Stimulated activated CD4-positive, alpha-beta T cell treated with anti-CD3 and anti-CD28 coated beads, Interleukin-15, amount 100 ng/mL, for 48 hours (primary cell): Measurements from ENCODE around the gene ANO3.
"Not testable (repeated sequence)": the region's sequence is repeated elsewhere in the genome, so short reads cannot be mapped to it uniquely, and the experiment has no call there.

Source experiments
- DNase-seq, 2 donors: peaks; one replicate each; pipeline ENCODE4 v3.0.0-alpha.2; 2020; ENCODE audit warnings: low read depth in 2 of 2

The ANO3 gene

DNA sequence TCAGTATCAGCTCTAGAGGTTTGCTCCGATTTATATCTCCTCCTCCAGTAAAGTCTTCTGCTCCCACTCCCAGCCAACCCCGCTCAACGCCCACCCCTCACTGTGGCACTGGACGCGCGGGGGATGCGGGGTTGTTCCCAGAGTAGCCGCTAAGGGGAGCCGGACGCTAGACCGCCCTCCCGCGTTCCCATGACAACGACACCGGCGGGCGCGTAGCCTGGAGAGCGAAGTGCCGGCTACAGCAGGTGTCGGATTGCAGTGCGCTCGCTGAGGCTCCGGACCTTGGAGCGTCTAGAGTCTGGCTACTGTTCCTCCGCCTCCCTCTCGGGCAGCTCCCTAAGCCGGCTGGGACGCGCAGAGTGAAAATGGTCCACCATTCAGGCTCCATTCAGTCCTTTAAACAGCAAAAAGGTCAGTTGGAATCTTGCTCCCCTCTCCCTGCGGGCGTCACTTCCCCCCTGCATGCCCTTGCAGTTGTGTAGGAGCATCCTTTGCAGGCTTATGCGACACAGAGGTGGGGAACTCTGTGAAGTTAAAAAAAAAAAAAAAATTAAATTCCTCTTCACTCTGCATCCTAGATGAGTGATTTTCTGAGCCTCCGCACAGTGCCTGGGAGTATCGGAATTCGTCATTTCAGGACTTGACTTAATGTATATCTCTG, at the start of gene ANO3:
ANO3 (plus strand) TSS at position 220 of the 661 bp plus-strand sequence; CDS start at position 366, 146 bp downstream.
- peak in 1 of 2 donors; percentile 1 for DNase-seq

DNA sequence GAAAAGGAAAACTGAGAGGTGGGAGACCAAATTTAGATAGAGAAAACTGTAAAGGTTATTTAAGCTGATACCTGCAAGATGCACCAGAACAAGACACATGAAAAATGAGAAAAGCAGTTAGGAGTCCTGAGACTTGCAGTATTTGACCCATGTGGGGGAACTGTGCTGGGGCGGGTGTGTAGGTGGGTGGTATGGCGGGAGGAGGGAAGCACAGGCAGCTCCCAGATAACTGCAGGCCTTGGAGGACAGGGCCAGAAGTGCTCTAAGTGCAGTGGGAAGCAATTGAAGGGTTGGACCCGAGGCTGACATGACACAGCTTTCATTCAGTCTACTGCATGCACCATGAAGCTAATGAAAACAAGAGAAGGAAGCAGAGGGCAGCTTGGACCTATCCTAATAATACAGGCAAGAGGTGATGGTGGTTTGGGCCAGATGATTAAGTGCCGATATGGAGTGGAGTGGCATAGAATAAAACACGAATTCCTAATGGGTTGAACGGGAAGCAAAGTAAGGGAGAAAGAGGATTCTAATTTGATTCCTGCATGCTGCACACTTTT, 48.0 kb upstream of the ANO3 start:
- DNase-seq = no peak

DNA sequence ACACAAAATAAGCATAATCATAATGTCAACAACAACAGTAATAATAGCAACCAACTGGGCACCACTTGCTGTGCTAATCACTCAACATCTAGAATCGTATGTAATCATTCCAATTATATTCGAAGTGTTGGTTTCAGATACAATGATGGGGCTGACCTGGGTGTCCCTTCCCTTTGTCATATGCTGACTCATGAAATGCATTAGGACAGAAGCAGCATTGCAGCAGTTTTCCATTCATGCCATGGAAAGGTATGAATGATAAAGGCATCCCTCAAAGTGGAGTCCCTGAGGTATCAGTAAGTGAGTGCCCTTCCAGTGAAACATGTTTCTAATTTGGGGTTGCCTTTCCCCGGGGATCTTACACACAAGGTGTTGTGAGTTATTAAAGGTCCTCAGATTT, 46.3 kb upstream of the ANO3 start:
- no peak for DNase-seq

DNA sequence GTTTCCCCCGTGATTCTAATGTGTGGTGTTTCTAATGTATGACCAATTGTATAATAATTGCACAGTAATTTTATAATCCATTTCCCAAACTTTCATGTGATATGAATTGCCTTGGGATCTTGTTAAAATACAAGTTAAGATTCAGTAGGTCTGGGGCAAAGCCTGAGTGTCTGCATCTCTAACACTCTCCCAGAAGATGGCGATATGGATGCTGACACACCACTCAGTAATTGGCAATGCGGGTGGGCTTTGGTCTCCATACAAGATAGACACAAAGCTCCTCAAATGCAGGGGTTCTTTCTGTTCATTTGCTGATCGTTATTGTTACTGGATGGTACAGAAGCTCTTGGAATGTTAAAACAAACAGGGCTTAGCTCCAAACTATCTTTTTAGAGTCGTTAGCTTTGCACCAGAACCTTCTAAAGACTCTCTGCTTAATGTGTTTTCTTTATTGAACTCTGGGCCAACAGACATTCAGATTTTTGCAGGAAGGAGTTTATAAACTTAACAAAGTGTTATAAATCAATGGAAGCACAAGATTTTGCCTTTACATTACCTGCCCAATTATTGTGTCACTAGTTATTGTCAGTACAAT, 45.4 kb upstream of the ANO3 start:
- no peak for DNase-seq

DNA sequence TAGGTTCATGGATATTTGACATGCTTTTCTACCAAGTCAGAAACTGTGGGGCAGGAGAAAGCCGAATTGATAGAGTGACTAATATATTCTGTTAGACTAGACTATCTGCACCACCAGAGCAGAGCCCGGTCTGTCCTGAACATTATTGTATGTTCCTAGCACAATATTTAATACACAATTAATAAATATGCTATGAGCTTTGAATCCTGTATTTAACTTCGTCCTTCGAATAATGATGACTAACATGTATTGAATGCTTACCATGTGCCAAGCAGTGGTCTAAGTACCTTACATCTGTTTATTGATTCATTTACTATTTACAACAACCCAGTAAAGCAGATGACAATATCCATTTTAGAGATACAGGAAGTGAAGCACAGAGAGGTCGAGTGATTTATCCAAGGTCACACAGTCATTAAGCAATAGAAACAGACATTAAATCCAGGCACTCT, 44.8 kb upstream of the ANO3 start:
- DNase-seq = no peak

DNA sequence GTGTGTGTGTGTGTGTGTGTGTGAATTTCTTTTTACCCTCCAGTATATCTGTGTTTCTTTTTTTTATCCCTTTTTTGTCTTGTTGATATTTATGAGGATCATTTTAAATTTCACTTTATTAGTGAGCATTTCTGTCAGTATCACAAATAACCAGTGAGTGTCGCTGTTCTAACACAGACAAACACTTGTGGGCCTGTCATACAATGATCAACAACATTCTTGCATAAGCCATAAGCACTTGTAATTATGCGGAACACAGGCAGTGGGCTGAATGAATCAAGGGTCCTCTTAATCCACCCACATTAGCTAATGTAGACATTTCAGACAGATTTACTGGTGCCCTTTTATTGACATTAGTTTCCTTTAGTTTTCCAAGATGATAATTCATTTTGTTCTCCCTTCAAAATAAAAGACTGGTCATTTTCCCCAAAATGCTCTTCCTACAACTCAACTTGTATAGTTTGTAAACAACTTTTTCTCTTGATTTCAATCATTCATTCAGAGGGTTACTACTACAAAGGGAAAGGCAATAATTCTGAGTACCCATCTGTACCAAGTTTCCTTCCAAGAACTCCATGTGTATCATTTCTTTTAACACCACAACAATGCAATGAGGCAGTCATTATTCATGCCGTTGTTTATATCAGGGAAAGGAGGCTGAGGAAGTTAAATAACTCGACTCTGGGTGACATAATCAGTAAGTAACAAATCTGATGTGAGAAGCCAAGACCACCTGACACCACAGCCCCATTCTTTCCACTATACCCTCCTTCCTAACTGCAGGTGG, 34.5 kb upstream of the ANO3 start:
- DNase-seq = no peak

DNA sequence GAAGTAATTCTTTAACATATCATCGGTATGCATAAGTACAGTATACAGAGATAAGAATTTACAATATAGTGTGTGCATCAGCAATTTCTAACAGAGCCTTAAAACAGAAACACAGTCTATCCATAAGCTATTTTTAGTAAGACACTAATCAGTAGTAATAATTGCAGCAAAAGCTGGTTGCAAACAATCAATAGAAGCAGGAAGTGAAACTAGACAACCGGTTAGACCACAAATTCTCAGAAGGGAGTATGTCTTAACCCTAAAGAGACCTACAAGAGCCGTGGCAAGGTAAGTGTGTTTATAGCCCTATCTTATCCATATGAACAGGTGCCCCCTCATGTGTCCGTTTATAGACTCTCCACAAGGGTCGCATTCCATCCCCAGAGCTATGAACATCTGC, 15.6 kb upstream of the ANO3 start:
- not testable (repeated sequence) for DNase-seq

DNA sequence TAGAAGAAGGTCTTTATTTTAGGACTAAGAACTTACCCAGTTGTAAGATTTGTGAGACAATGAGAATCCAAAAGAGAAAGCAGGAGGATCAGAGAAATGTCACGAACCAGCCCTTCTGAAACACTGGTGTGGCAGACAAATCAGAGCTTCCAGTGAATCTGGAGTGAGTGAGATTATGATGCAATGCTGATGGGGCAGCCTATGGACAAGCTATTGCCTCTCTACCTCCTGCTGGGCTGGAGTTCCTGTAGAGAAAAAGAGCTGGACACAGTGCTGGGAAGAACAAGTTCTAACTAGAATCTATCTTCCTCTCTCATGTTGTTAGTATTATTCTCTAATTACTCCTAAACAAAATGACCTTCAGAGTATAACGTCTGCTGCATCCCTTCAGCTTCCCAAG, 12.0 kb upstream of the ANO3 start:
- DNase-seq = no peak

DNA sequence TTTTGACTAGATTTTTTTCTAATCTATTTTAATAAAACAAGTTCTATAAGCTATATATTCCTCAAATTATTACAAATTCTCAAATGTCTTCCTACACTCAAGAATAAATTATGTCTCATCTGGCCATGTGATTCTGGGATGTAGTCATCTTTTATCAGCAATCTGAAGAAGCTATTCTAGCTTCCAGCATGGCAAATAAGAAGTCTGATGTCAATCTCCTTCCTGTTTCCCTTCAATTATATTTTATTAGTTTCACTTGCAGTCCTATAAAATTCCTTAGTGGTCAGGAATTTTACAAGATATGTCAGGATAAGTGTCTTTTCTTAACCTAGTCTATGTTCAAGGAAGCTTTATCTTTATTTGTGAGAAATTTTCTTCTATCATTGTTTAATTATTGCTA, 10.4 kb upstream of the ANO3 start:
- no peak for DNase-seq

DNA sequence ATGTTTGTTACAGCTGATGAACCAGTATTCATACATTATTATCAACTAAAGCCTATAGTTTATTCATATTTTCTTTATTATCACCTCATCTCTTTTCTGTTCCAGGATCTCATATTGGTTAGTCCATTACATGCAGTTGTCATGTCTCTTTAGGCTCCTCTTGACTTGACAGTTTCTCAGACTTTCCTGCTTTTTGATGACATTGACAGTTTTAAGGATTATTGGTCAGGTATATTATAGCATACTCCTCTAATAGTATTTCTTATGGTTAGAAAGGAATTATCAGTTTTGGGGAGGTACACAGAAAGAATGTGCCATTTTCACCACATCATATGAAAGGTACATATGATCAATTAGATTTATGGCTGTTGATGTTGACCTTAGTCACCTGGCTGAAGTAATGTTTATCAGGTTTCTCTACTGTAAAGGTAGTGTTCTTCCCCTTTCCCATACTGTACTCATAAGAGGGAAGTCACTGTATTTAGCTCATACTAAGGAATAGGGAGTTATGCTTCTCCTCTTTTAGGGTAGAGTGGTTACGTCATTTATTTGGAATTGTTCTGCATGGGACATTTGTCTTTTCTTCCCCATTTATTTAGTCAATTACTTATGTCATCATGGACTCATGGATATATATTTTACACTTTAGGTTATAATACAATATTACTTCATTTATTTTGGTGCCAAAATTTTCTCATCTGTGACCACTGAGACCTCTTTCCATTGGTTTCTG, 9.4 kb upstream of the ANO3 start:
- DNase-seq = no peak

DNA sequence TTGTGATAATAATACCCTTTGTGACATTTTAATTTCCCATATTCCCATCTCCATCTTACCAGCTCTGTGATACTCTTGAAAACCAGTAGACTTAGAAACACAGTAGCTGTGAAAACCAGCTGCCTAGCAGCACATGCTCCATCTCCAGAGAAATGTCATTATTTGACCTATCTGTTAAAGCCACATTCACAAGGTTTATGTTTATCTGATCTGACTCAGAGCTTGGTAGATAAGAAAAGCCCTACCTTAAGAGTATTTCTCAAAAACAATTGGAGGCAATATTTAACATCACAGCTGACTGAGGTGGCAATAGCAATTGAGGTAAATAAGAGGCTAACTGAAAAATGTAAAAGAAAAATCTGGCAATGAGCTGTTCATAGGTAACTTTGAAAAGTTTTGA, 8.1 kb upstream of the ANO3 start:
- no peak for DNase-seq

DNA sequence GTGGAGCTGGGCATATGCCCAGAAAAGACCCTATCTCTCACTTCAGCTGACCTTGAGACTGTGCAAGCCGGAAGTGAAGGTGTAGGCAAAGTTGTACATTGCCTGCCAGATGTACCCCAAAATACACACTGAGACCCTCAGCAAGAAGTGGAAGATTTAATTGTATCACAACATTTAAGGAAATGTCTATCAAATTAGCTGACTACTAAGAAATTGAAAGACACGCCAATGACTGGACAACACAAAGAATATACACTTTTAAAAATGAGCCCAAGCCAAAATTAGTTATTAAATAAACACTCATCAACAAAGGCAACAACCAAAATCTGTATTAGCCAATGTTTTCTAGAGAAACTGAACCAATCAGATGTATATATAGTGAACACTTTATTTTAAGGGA, 7.7 kb upstream of the ANO3 start:
- no peak for DNase-seq

DNA sequence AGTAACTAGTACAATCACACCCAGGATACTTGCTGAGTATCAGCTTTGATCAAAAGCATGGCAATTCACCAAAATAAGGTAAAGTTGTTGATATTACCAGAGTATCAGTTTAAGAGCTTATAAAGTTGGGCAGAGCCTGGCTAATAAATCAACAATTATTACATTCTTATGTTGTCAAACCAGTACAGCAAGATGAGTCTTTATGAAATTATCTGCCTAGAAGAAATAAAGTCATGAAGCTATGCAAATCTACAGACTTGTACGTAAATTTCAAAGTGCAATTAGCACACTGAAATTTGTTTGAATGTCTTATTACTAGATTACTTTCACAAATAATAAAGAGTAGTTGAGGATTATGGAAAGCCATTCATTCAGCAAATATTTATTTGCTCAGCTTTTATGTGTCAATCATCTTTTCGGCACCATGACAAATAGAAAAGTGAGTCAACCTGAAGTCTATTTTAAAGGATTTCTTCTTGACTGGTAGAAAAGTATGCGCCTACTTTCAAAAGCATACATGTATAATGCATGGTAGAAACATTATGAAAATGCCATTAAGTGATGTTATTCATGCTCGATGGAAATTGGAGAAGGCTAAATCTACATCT, 5.0 kb upstream of the ANO3 start:
- DNase-seq = no peak

DNA sequence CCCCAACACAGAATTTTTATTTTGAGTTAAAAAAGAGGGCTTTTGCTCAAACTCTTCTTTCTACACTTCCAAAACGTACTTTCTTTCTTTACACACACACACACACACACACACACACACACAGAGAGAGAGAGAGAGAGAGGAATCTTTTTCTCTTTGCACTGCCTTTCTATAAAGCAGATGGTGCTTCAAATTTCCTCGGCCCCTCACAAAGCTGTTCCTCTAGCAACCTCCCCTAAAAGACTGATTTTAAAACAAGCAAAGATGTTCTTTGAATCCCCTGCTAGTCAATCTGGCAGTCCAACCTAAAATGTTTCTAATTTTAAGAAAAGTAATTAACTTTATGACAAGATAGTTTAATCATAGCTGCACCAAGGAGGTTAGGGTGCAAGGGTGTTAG, 2.7 kb upstream of the ANO3 start:
- no peak for DNase-seq

DNA sequence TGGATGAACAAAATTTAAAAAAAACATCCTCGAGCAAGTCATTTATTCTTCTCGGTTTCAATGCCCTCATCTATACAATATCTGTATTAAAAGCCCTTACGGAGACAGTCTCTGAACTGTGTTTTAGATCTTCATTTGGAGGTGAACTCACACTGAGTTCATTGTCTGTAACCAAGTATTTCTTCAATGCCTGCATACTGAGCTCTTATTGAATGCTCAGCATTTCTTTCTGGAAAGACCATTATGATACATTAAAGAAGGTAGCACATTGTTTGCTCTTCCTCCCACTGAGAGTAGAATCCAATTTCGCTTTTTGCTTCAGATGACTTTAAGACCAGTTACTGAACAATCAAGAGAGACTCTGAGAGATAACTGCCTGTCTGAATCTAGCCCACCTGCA, 1.7 kb upstream of the ANO3 start:
- no peak for DNase-seq

DNA sequence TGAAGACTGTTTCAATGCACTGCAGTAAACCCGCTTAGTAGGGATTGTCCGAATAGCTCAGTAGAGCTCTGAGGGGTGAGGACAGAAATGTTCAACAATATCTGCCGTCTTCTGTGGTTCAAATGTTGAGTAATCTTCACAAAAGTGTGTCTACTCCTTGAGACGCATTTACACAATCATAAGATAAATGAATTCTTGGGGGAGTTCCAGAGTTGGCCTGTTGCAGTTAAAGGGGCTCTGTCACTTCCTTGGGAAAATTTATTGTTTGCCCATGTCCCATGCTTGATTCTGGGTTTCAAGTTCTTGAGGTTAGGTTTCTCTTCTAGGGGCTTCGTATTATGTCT, 614 bp downstream of the ANO3 start:
- no peak for DNase-seq

DNA sequence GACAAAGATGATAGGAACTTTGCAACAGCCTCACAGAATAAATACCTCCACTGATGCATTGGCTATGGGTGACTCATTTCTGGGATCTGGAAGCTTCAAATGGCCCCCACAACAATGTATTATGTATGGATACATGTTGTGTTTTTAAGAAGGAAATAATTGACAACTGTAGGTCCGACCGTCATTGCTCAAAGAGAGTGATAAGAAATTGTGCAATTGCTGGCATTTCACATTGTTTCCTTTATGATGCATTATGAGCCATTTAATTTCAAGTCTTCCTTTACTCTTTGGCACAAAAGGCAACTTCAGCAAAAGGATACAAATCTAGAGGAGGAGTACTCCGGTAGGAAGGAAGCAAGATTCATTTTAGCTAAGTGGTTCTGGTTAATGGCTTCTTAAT, 2.0 kb downstream of the ANO3 start:
- no peak for DNase-seq

DNA sequence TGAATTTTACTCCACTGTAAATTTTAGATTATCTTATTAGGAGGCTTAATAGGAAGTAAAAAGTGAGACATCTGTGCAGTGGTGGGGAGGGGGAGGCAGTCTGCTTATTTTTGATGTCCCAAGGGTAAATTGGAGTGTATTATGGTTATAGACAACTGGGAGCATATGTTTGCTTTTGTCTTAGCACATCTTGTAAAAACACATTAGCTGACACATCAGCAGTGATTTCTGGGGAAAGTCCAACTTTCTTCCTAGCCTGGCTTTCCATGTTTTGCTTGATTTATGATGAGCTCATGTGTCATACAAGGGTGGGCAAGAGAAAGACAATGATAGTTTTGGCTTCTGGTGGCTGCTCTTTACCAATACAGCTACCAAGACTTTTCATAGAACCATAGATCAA, 4.0 kb downstream of the ANO3 start:
- no peak for DNase-seq

DNA sequence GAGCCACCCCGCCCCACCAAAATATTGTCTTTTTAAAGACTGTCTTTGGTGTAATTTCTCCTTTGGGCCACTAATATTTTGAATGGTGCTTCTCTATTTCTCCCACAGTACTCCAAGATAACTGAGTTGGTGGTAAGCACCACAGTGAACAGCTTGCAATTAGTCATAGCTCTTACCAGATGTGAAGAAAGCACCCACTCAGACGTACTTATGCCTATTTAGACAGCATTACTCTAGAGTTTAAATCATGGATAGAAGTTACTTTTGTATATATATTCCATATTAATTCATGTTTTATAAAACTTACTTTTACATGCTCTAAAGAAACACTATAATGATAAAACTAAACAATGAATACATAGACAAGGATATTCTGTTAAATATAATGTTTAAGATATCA, 12.7 kb downstream of the ANO3 start:
- DNase-seq = no peak

DNA sequence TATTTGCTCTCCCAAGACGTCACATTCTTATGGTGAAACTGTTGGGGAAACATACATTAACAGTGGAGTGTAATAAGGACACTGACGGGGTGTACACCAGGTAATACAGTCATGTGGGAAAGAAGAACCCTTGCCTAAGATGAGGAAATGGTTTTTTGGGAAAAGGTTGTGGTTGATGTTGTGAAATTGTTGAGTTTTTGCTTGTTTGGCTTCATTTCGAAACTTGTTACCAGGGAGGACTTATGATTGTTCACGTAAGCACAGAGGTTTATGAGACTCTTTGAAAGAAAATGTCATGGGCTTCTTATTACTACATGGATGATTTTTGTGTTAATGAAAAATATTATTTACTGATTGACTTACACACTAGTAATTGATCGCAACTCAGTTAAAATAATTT, 16.8 kb downstream of the ANO3 start:
- no peak for DNase-seq

DNA sequence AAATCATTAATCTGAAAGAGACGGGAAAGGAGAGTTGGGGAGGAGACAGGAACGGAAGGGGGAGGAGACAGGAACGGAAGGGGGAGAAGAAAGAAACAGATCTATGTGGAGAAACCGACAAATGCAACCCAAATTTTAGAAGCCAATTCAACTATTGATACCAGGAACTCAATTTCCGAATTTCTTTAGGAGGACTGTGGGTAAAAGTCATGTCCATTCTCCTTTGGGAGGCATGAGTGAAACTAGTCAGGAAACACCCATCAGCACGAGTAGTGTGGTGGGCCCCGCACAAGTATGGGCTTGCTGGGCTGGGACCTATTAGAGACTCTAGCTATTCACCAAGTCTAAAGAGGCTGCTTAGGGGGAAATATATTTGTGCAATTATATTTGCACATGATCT, 18.1 kb downstream of the ANO3 start:
- DNase-seq = no peak

DNA sequence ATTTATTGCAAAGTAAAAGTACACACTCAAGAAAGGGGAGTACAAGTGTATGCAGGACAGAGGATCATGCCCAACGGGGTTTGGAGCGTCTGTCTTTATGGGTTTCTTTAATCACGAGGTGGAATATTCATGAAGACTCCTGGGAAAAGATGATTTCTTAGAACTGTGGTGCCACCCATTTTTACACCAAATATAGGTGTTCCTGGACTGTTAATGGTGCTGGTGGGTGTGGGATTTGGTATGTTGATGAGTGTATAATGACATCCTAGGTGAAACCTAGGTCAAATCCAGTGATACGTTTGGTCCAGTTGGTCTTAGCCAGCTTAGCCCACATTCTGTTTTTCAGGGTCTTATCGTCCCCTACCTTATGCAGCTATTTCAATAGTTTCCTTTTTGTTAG, 21.1 kb downstream of the ANO3 start:
- DNase-seq = no peak
